Activated naive CD4-positive, alpha-beta T cell treated with anti-CD3 and anti-CD28 coated beads, Interleukin-2, amount 50 U/mL, for 24 hours (primary cell): ENCODE data around the gene CDR2.
"Not testable (repeated sequence)": the region's sequence is repeated elsewhere in the genome, so short reads cannot be mapped to it uniquely, and the experiment has no call there.

Experiments
- H3K27ac Mint-ChIP-seq: one replicate; pipeline ENCODE4 v1.8.0; 2021; ENCODE audit warnings: mild to moderate bottlenecking, mixed read lengths
- H3K27me3 Mint-ChIP-seq: one replicate; pipeline ENCODE4 v1.8.0; 2021; ENCODE audit warnings: mixed read lengths
- H3K36me3 Mint-ChIP-seq: one replicate; pipeline ENCODE4 v1.8.0; 2021; ENCODE audit warnings: mixed read lengths
- H3K4me1 Mint-ChIP-seq: one replicate; pipeline ENCODE4 v1.8.0; 2021; ENCODE audit warnings: mixed read lengths
- H3K4me3 Mint-ChIP-seq: one replicate; pipeline ENCODE4 v1.8.0; 2021; ENCODE audit warnings: mild to moderate bottlenecking, mixed read lengths
- H3K9me3 Mint-ChIP-seq: one replicate; pipeline ENCODE4 v1.8.0; 2021; ENCODE audit warnings: mixed read lengths

The CDR2 gene

GRCh38 chr16:22374311-22375116, at the start of gene CDR2:
Gene CDR2 (minus strand): TSS chr16:22374619. CDS start chr16:22374309, 310 bp downstream.
- Mint-ChIP-seq H3K27ac (peak within 1 kb of the TSS; percentile 97), H3K4me3 (peak within 1 kb of the TSS; percentile 97), H3K4me1 (peaks cover 42% of the 10 kb centered on the region), H3K9me3 (no peaks in the 10 kb centered on the region), H3K27me3 (no peaks in the 10 kb centered on the region), H3K36me3 (no peaks in the 10 kb centered on the region)

GRCh38 chr16:22423716-22424115, 49.3 kb upstream of the CDR2 start:
- H3K4me1 Mint-ChIP-seq: no peaks in the 10 kb centered on the region
- no peaks in the 10 kb centered on the region for H3K9me3 Mint-ChIP-seq
- peaks cover 13% of the 10 kb centered on the region for H3K36me3 Mint-ChIP-seq
- no peak overlapping the region for H3K4me3 Mint-ChIP-seq
- H3K27me3 Mint-ChIP-seq: no peaks in the 10 kb centered on the region
- H3K27ac Mint-ChIP-seq: no peak overlapping the region

- Mint-ChIP-seq H3K9me3 (no peaks in the 10 kb centered on the region), H3K36me3 (peaks cover 13% of the 10 kb centered on the region), H3K27ac (no peak overlapping the region), H3K27me3 (no peaks in the 10 kb centered on the region), H3K4me1 (no peaks in the 10 kb centered on the region), H3K4me3 (no peak overlapping the region)
These were observed 46.7 kb upstream of the CDR2 start for GRCh38 chr16:22421136-22421535.

- Mint-ChIP-seq H3K9me3 (no peaks in the 10 kb centered on the region), H3K27me3 (no peaks in the 10 kb centered on the region), H3K4me1 (no peaks in the 10 kb centered on the region), H3K4me3 (no peak overlapping the region), H3K36me3 (peaks cover 14% of the 10 kb centered on the region), H3K27ac (no peak overlapping the region)
These were observed 46.3 kb upstream of the CDR2 start for GRCh38 chr16:22420606-22421135.

GRCh38 chr16:22419908-22420307, 45.5 kb upstream of the CDR2 start:
- H3K27me3 Mint-ChIP-seq: no peaks in the 10 kb centered on the region

GRCh38 chr16:22418826-22419225, 44.4 kb upstream of the CDR2 start:
- Mint-ChIP-seq H3K4me1 (no peaks in the 10 kb centered on the region), H3K36me3 (peaks cover 9% of the 10 kb centered on the region), H3K4me3 (no peak overlapping the region), H3K27ac (no peak overlapping the region), H3K9me3 (no peaks in the 10 kb centered on the region), H3K27me3 (no peaks in the 10 kb centered on the region)

More at GRCh38 chr16:22419908-22420307, 45.5 kb upstream of the CDR2 start:
- Mint-ChIP-seq H3K9me3 (no peaks in the 10 kb centered on the region), H3K4me1 (no peaks in the 10 kb centered on the region), H3K27ac (no peak overlapping the region), H3K36me3 (peaks cover 13% of the 10 kb centered on the region), H3K4me3 (no peak overlapping the region)

GRCh38 chr16:22417798-22418197, 43.4 kb upstream of the CDR2 start:
- not testable (repeated sequence) for H3K4me1 Mint-ChIP-seq, H3K4me3 Mint-ChIP-seq, H3K27ac Mint-ChIP-seq, H3K9me3 Mint-ChIP-seq, H3K36me3 Mint-ChIP-seq, H3K27me3 Mint-ChIP-seq

GRCh38 chr16:22417019-22417418, 42.6 kb upstream of the CDR2 start:
- Mint-ChIP-seq H3K36me3 (peaks cover 6% of the 10 kb centered on the region), H3K27ac (no peak overlapping the region), H3K9me3 (no peaks in the 10 kb centered on the region), H3K4me1 (no peaks in the 10 kb centered on the region), H3K27me3 (no peaks in the 10 kb centered on the region), H3K4me3 (no peak overlapping the region)

- Mint-ChIP-seq H3K9me3 (no peaks in the 10 kb centered on the region), H3K4me1 (no peaks in the 10 kb centered on the region), H3K36me3 (peaks cover 5% of the 10 kb centered on the region), H3K4me3 (no peak overlapping the region), H3K27me3 (no peaks in the 10 kb centered on the region), H3K27ac (no peak overlapping the region)
These were observed 39.4 kb upstream of the CDR2 start for GRCh38 chr16:22413819-22414218.

- no peak overlapping the region for H3K27ac Mint-ChIP-seq
- peaks cover 7% of the 10 kb centered on the region for H3K36me3 Mint-ChIP-seq
- H3K4me3 Mint-ChIP-seq: no peak overlapping the region
- H3K4me1 Mint-ChIP-seq: peaks cover 10% of the 10 kb centered on the region
- no peaks in the 10 kb centered on the region for H3K27me3 Mint-ChIP-seq
- no peaks in the 10 kb centered on the region for H3K9me3 Mint-ChIP-seq
These were observed 33.1 kb upstream of the CDR2 start for GRCh38 chr16:22407486-22407885.

DNA sequence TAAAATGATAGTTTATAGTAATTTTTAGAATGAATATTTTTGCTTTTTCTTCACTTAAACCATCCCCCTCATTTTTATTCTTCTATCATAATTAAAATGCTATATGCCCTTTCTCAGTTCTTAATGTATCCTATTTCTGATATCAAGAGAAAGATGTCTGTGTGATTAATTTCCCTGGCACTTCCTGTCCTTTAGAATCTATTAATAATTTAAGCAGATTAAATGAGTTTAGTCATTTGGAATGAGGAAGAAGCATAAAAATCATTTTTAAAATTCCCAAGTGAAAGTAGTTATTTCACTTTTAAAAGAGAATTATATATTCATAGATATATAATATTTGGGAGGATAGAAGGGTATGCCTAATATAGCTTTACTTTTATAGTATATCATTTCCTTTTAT, 27.8 kb upstream of the CDR2 start:
- no peak overlapping the region for H3K27ac Mint-ChIP-seq
- H3K9me3 Mint-ChIP-seq: no peaks in the 10 kb centered on the region

DNA sequence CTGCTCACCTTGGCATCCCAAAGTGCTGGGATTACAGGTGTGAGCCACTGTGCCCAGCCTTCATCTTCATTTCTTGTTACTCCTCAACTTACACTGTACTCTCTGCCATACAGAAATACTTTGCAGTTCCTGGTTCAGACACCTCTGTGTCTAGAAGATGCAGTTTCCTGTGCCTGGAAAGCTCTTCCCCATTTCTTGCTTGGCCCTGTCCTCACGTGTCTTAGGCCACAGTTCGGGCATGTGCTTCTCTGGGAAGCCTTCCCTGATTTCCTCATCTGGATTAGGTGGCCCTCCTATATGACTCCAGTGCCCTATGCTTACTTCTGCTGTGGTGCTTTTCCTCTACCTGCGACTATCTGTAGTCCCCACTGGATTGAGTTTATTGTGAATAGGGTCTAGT, 26.5 kb upstream of the CDR2 start:
- Mint-ChIP-seq H3K36me3 (peaks cover 2% of the 10 kb centered on the region), H3K4me3 (no peak overlapping the region), H3K27ac (no peak overlapping the region), H3K27me3 (no peaks in the 10 kb centered on the region), H3K4me1 (peaks cover 5% of the 10 kb centered on the region), H3K9me3 (no peaks in the 10 kb centered on the region)

More for the DNA sequence above, 27.8 kb upstream of the CDR2 start:
- Mint-ChIP-seq H3K36me3 (peaks cover 3% of the 10 kb centered on the region), H3K4me1 (peaks cover 10% of the 10 kb centered on the region), H3K4me3 (no peak overlapping the region), H3K27me3 (no peaks in the 10 kb centered on the region)

GRCh38 chr16:22397931-22398330, 23.5 kb upstream of the CDR2 start:
- H3K27me3 Mint-ChIP-seq: no peaks in the 10 kb centered on the region
- H3K9me3 Mint-ChIP-seq: no peaks in the 10 kb centered on the region
- H3K4me3 Mint-ChIP-seq: no peak overlapping the region
- peaks cover 1% of the 10 kb centered on the region for H3K36me3 Mint-ChIP-seq
- H3K27ac Mint-ChIP-seq: no peak overlapping the region
- no peaks in the 10 kb centered on the region for H3K4me1 Mint-ChIP-seq

GRCh38 chr16:22397464-22397863, 23.0 kb upstream of the CDR2 start:
- Mint-ChIP-seq H3K4me3 (no peak overlapping the region), H3K27ac (peak overlapping the region; percentile 75), H3K36me3 (no peaks in the 10 kb centered on the region), H3K27me3 (no peaks in the 10 kb centered on the region), H3K4me1 (no peaks in the 10 kb centered on the region), H3K9me3 (no peaks in the 10 kb centered on the region)

GRCh38 chr16:22395960-22396359, 21.5 kb upstream of the CDR2 start:
- no peaks in the 10 kb centered on the region for H3K4me1 Mint-ChIP-seq
- H3K27ac Mint-ChIP-seq: no peak overlapping the region
- H3K27me3 Mint-ChIP-seq: no peaks in the 10 kb centered on the region
- no peaks in the 10 kb centered on the region for H3K9me3 Mint-ChIP-seq
- H3K4me3 Mint-ChIP-seq: no peak overlapping the region
- no peaks in the 10 kb centered on the region for H3K36me3 Mint-ChIP-seq

GRCh38 chr16:22394121-22394520, 19.7 kb upstream of the CDR2 start:
- H3K4me1 Mint-ChIP-seq: no peaks in the 10 kb centered on the region
- no peak overlapping the region for H3K4me3 Mint-ChIP-seq
- no peak overlapping the region for H3K27ac Mint-ChIP-seq
- no peaks in the 10 kb centered on the region for H3K27me3 Mint-ChIP-seq
- no peaks in the 10 kb centered on the region for H3K36me3 Mint-ChIP-seq
- no peaks in the 10 kb centered on the region for H3K9me3 Mint-ChIP-seq
